OCI-LY3 (cell line): ENCODE data around the gene TNFRSF1B.

ENCODE experiments used
- CTCF ChIP-seq: fragments of 200-600, 300-600 bp; sonication (generic); IDR thresholded peaks from 2 replicates; pipeline ENCODE4 v1.5.1; 2014; ENCODE audit warnings: antibody characterized with exemption, low read length, low read depth
- EZH2phosphoT487 ChIP-seq: fragments of 200-600 bp; shearing (Covaris generic); IDR thresholded peaks from 2 replicates; pipeline ENCODE4 v1.6.1; 2018; ENCODE audit warnings: antibody characterized with exemption, mixed run types, low read depth

- TF ChIP-seq CTCF (no peak), EZH2phosphoT487 (no peak)
Measured at GRCh38 chr1:12230549-12231275, 63.9 kb downstream of the TNFRSF1B start.
